BJ (cell line): ENCODE data around the gene EMP1. TPM values are rescaled to one million over a fixed set of nuclear protein-coding genes. Genes with fewer than 3 reads are reported as not detected.

Experiments used
- CTCF ChIA-PET: fragments of 350-600 bp; formaldehyde crosslinking; extraction: SDS; loops from one replicate; lab custom pipeline; 2021; ENCODE audit warnings: antibody characterized with exemption, inconsistent platforms; lab: Yijun Ruan, JAX
- POLR2A ChIA-PET: fragments of 300-600 bp; sonication (Branson Sonifier 250); formaldehyde crosslinking; extraction: SDS; loops from one replicate; lab custom pipeline; 2021; ENCODE audit warnings: antibody characterized with exemption; lab: Charles Lee
- DNase-seq: peaks from one replicate; pipeline ENCODE4 v3.0.0-alpha.2; 2011; ENCODE audit warnings: low read depth
- H3K27me3 ChIP-seq: 2 replicates; pipeline ENCODE4 v1.6.0; 2011; ENCODE audit warnings: low read length; ENCODE audit not compliant: control insufficient read depth, insufficient read depth
- H3K36me3 ChIP-seq: 2 replicates; pipeline ENCODE4 v1.5.1; 2011; ENCODE audit warnings: low read length; ENCODE audit not compliant: control insufficient read depth, insufficient read depth
- H3K4me3 ChIP-seq: 2 replicates; pipeline ENCODE4 v1.5.1; 2011; ENCODE audit warnings: low read depth, mild to moderate bottlenecking, control low read depth, low read length
- polyA plus RNA-seq: library from polyadenylated mRNA; depleted of rRNA; stranded (reverse); fragments of >200 nt; gene quantifications from 2 replicates; pipeline ENCODE4 v1.2.3, GENCODE V29; 2011
- TF ChIP-seq, protein P1 (sequence below): IDR thresholded peaks from 2 replicates; pipeline ENCODE4 v1.5.1; 2011; ENCODE audit warnings: low read depth, mild to moderate bottlenecking, control low read depth, inconsistent platforms, low read length, moderate library complexity; ENCODE audit not compliant: insufficient read depth

Gene EMP1
- polyA plus RNA-seq, 1 experiment = 258 TPM

GRCh38 chr12:13247596-13247995 is 51.1 kb downstream of the EMP1 start:
- ChIA-PET POLR2A (no interaction called here), CTCF (interaction anchor here (3.9 kb wide), 1 partner anchor 8 kb away, joined by 20 read pairs; no protein-coding TSS in a partner anchor)
- Histone ChIP-seq H3K4me3 (no peak overlapping the region), H3K36me3 (no peaks in the 10 kb centered on the region), H3K27me3 (no peaks in the 10 kb centered on the region)
- TF ChIP-seq, protein P1, sequence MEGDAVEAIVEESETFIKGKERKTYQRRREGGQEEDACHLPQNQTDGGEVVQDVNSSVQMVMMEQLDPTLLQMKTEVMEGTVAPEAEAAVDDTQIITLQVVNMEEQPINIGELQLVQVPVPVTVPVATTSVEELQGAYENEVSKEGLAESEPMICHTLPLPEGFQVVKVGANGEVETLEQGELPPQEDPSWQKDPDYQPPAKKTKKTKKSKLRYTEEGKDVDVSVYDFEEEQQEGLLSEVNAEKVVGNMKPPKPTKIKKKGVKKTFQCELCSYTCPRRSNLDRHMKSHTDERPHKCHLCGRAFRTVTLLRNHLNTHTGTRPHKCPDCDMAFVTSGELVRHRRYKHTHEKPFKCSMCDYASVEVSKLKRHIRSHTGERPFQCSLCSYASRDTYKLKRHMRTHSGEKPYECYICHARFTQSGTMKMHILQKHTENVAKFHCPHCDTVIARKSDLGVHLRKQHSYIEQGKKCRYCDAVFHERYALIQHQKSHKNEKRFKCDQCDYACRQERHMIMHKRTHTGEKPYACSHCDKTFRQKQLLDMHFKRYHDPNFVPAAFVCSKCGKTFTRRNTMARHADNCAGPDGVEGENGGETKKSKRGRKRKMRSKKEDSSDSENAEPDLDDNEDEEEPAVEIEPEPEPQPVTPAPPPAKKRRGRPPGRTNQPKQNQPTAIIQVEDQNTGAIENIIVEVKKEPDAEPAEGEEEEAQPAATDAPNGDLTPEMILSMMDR = no peak
- DNase-seq = no peak

- POLR2A ChIA-PET = no interaction called here
- Histone ChIP-seq H3K27me3 (no peaks in the 10 kb centered on the region), H3K36me3 (no peaks in the 10 kb centered on the region), H3K4me3 (no peak overlapping the region)
- CTCF ChIA-PET = interaction anchor here (0.8 to 3.9 kb wide), 3 partner anchors 7 to 412 kb away, joined by 3 to 20 read pairs (median 3); no protein-coding TSS in a partner anchor
- no peak for DNase-seq
- TF ChIP-seq, protein P1 = no peak
These were observed 52.4 kb downstream of the EMP1 start for GRCh38 chr12:13248964-13249363.

GRCh38 chr12:13250416-13250815 is 53.9 kb downstream of the EMP1 start:
- H3K36me3 ChIP-seq = no peaks in the 10 kb centered on the region
- DNase-seq = no peak
- TF ChIP-seq, protein P1 = no peak
- H3K4me3 ChIP-seq = no peak overlapping the region
- H3K27me3 ChIP-seq = no peaks in the 10 kb centered on the region
- POLR2A ChIA-PET = no interaction called here
- CTCF ChIA-PET = no interaction called here

GRCh38 chr12:13251521-13251920 is 55.0 kb downstream of the EMP1 start:
- POLR2A ChIA-PET = no interaction called here
- Histone ChIP-seq H3K36me3 (no peaks in the 10 kb centered on the region), H3K4me3 (no peak overlapping the region), H3K27me3 (no peaks in the 10 kb centered on the region)
- TF ChIP-seq, protein P1 = no peak
- CTCF ChIA-PET = no interaction called here
- DNase-seq = no peak

- ChIA-PET CTCF (no interaction called here), POLR2A (no interaction called here)
- Histone ChIP-seq H3K27me3 (no peaks in the 10 kb centered on the region), H3K4me3 (no peak overlapping the region), H3K36me3 (no peaks in the 10 kb centered on the region)
- TF ChIP-seq, protein P1 = no peak
- DNase-seq = no peak
These were observed 55.5 kb downstream of the EMP1 start for GRCh38 chr12:13252024-13252423.
